DOHH2 (cell line): Measurements from ENCODE around the gene SCUBE1.

Experiments used
- CTCF ChIP-seq: fragments of 200-600 bp; sonication (generic); IDR thresholded peaks from one replicate; pipeline ENCODE4 v1.5.1; 2014; ENCODE audit warnings: antibody characterized with exemption, mild to moderate bottlenecking, low read depth, low read length; ENCODE audit not compliant: poor library complexity, severe bottlenecking
- EZH2phosphoT487 ChIP-seq: fragments of 200-600 bp; sonication (generic); IDR thresholded peaks from 2 replicates; pipeline ENCODE4 v1.6.1; 2017; ENCODE audit warnings: borderline replicate concordance, mild to moderate bottlenecking, antibody characterized with exemption, low read length, moderate library complexity, mixed read lengths

GRCh38 chr22:43241138-43241597, 102.0 kb downstream of the SCUBE1 start:
- TF ChIP-seq CTCF = no peak
- TF ChIP-seq EZH2phosphoT487 = no peak
